Fibroblast of lung (primary cell): Measurements from ENCODE around the gene INS.

Experiments used
- CTCF ChIP-seq, 2 donors: IDR thresholded peaks in 1 of 2; conservative IDR thresholded peaks in 1 of 2; 1 replicate in 1 of 2; 2 replicates in 1 of 2; pipeline ENCODE4 v1.5.1; 2011 to 2012; ENCODE audit warnings: low read length in 2 of 2, control low read depth in 1 of 2, inconsistent platforms in 1 of 2, low read depth in 1 of 2, mild to moderate bottlenecking in 1 of 2
- EZH2 ChIP-seq: IDR thresholded peaks from 2 replicates; pipeline ENCODE4 v1.5.1; 2012; ENCODE audit warnings: low read length, control low read depth, mild to moderate bottlenecking; ENCODE audit errors: missing control alignments

GRCh38 chr11:2127482-2128129 is 33.4 kb downstream of the INS start:
- TF ChIP-seq CTCF (conservative IDR thresholded peaks at IDR 0.05 in 1 of 2, IDR thresholded peaks at IDR 0.05 in 1 of 2; ENCODE audit: low read depth in 1 of 2, low read length in 2 of 2) (no peak), EZH2 (no peak)
